Fibroblast of mammary gland (primary cell): ENCODE data around the gene PLP1.
A peak's percentile ranks its signal among the peaks of the same experiment; 100 is the strongest.

Source experiments
- DNase-seq: peaks from one replicate; pipeline ENCODE4 v3.0.0-alpha.2; 2010; ENCODE audit warnings: low read depth
- H3K4me3 ChIP-seq: 2 replicates; pipeline ENCODE4 v1.5.1; 2011; ENCODE audit warnings: low read depth, mild to moderate bottlenecking, low read length, moderate library complexity; ENCODE audit not compliant: control insufficient read depth
- CTCF ChIP-seq: conservative IDR thresholded peaks from 2 replicates; pipeline ENCODE4 v1.5.1; 2011; ENCODE audit warnings: low read depth, low read length, inconsistent platforms; ENCODE audit not compliant: control insufficient read depth, insufficient read depth

The PLP1 gene

DNA sequence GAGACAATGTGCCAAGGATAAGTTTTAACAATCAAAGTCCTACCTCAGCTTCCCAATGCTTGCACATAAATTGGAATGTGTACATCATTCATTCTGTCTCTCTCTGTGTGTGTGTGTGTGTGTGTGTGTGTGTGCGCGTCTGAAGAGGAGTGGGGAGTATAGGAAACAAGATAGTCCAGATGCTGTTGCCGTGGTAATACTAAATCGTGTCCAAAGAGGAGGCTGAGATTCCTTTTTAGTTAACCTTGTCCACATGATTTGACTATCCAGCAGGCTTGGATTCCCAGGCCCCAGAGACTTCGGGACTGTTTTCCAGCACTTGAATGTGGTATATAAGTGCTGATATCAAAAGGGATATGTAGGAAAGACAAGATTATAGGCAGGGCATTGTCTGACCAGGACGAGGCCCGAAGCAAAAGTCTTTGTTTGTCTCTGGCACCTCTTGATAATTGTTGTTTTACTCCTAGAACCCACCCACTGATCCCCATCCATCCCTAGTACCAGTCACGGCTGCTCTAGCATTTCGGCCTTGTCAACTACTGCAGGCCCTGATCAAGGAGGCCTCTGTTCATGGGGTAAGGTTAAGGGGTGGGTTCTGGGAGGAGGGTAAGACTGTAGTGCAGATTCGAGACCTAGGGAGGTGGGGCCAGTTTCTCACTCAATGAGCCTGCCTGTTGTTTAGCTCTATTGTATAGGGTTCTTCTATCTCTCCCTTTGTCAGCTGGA is 3.9 kb downstream of the PLP1 start:
- H3K4me3 ChIP-seq = no peak overlapping the region
- TF ChIP-seq CTCF = no peak
- DNase-seq = no peak

DNA sequence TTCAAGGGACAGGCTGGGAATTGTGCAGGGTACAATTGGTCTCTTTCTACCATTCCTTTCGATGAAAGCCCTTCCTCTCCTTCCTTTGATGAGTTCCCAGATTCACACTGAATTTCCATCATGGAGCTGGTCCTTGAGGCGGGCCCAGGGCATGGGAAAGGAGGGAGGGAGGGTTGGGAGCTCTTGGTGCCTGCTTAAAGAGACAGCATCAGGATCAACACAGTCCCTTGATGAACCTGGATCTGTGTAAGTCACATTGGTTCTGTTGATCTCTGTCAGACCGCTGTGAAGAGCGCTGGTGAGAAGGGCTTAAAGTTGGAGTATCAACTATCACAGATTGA is 4.4 kb downstream of the PLP1 start:
- TF ChIP-seq CTCF = no peak

DNA sequence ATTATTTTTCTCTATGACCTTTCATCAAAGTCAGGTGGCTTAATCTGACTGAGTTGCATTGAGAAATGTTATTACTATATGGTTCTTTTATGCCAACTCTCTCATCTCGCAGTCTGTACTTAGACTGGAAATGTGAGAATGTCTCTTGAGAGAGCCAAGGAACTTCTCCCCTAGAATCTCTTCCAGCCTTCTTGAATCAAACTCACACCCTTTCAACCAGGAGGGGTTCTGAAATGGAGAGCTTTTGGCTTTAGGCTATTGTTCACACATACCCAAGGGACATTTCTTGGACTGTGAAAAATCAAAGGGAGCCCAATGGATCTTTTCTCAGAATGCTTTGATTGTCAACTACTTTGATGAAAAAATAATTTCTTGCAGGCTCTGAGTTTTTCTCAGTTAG is 5.1 kb downstream of the PLP1 start:
- no peak for TF ChIP-seq CTCF
- H3K4me3 ChIP-seq = no peak overlapping the region
- no peak for DNase-seq

More for the DNA sequence above, 4.4 kb downstream of the PLP1 start:
- no peak overlapping the region for H3K4me3 ChIP-seq
- no peak for DNase-seq

DNA sequence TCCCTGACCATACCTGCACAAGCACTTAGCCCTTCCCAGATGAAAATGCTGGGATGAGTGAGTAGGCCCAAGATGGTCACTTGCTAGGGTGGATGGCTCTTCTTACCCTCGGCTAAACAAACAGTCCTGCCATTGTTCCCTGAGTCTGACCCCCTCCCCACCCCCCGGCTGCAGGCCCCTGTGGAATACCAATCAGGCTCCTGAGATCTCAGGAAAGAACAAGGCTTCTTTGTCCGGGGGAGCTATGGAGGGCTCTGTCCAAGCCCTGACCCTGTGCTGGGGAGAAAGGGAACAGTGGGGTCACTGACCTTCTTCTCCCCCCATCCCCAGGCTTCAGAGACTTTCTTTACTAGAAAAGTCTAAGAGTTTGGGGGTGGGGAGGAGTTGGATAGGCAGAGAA is 6.0 kb downstream of the PLP1 start:
- DNase-seq = no peak
- TF ChIP-seq CTCF = no peak
- no peak overlapping the region for H3K4me3 ChIP-seq

DNA sequence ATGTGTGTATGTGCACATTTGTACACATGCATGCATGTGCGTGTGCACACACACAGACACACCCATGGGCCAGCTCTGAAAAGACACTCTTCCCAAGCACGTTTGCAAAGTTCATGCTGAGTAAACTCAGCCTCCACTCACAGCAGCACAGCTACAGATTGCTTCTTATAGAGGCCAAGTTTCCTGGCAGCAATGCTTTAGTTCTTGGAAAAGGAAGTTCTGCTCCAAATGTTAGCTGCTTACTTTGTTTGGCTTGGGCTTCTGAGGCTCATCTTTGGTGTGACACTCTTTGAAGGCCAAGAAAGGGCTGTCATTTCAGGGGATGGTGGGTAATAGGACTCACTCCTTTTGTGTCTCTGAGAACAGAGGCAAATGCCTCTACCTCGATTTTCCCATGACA is 6.6 kb downstream of the PLP1 start:
- no peak for TF ChIP-seq CTCF
- no peak for DNase-seq
- H3K4me3 ChIP-seq = no peak overlapping the region

DNA sequence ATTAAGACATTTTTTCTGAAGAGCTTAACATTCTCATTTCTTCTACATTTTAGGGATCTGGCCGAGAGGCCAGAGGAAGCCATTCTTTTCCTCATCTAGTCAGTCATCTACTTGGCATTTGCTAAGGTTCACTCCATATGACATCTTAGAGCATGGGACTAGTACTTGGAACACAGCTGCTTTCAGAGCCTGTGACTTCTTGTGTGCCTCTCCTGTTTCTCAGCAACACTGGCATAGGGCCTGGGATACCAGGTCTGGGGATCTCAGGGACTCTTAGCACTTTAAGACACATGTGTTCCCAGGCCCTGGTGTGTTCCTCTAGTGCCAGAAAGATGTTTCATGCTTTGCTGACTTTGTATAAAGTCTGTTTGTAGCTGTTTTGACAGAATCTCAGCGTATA is 7.3 kb downstream of the PLP1 start:
- no peak overlapping the region for H3K4me3 ChIP-seq
- no peak for TF ChIP-seq CTCF
- peak; percentile 11 for DNase-seq

GRCh38 chrX:103789004-103789403 is 12.4 kb downstream of the PLP1 start:
- TF ChIP-seq CTCF = no peak
- H3K4me3 ChIP-seq = no peak overlapping the region
- DNase-seq = no peak
